Body of pancreas (tissue), 4 donors: Measurements from ENCODE around the gene MYBBP1A. TPM values are rescaled to one million over a fixed set of nuclear protein-coding genes. Genes with fewer than 3 reads are reported as not detected.

Experiments
- ATAC-seq: fragments of 150-250 bp; one replicate; pipeline ENCODE4 v1.9.1; 2016
- DNase-seq, 4 donors: peaks; one replicate each; pipeline ENCODE4 v3.0.0-alpha.2; 2019
- H3K27ac ChIP-seq, 4 donors: fragments of 200-600 bp; sonication (generic); 1 replicate in 3 of 4; 2 replicates in 1 of 4; pipeline versions ENCODE4 v1.5.1 to v1.6.1; 2016 to 2019; ENCODE audit warnings: mild to moderate bottlenecking in 1 of 4, mixed read lengths in 1 of 4, moderate library complexity in 1 of 4
- H3K27me3 ChIP-seq, 2 donors: fragments of 200-600 bp; sonication (generic); one replicate each; pipeline ENCODE4 v1.6.0; 2016; ENCODE audit warnings: mild to moderate bottlenecking in 1 of 2
- H3K36me3 ChIP-seq, 2 donors: fragments of 200-600 bp; sonication (generic); replicated peaks in 1 of 2; 2 replicates each; pipeline ENCODE4 v1.5.1; 2016; ENCODE audit warnings: low read depth in 2 of 2; ENCODE audit not compliant: insufficient read depth in 1 of 2
- H3K4me1 ChIP-seq: fragments of 200-600 bp; sonication (generic); one replicate; pipeline ENCODE4 v1.6.0; 2016
- H3K4me3 ChIP-seq, 2 donors: fragments of 200-600 bp; sonication (generic); 1 replicate in 1 of 2; 2 replicates in 1 of 2; pipeline ENCODE4 v1.5.1; 2016 to 2019
- H3K9me3 ChIP-seq, 3 donors: fragments of 200-600 bp; sonication (generic); 1 replicate in 2 of 3; 2 replicates in 1 of 3; pipeline ENCODE4 v1.5.1; 2016
- CTCF ChIP-seq, 7 experiments: fragments of 450-650 bp in 4 of 7; fragments of 200-600 bp in 3 of 7; sonication (generic) in 3 of 7; IDR thresholded peaks; one replicate each; pipeline ENCODE4 v1.5.1; 2016 to 2019; ENCODE audit warnings: antibody characterized with exemption in 7 of 7
- POLR2A ChIP-seq, 3 donors: fragments of 450-650 bp; IDR thresholded peaks; one replicate each; pipeline ENCODE4 v1.6.1; 2016; ENCODE audit warnings: antibody characterized with exemption in 3 of 3, mild to moderate bottlenecking in 2 of 3
- WGBS, 2 donors: methylation state at CpG; one replicate each; pipeline ENCODE4 v1.1.5; 2017; 5-methylcytosine and 5-hydroxymethylcytosine counted together
- intact Hi-C: fragments of 100-400 bp; cut with DNase I; formaldehyde crosslinking; loops from one replicate; pipeline ENCODE4 v1.15.1; 2023
- total RNA-seq, 2 donors: library from RNA; depleted of rRNA; stranded (reverse); fragments of >200 nt; gene quantifications; one replicate each; pipeline ENCODE4 v1.1.0, GENCODE V29; 2016

The MYBBP1A gene
- total RNA-seq, 2 donors from 2014 or later: 37.9 to 105 TPM

- DNase-seq (no peak), ATAC-seq (no peak)
- H3K4me1 ChIP-seq: no peaks in the 10 kb centered on the region
- no peaks in the 10 kb centered on the region for H3K9me3 ChIP-seq
- TF ChIP-seq CTCF (IDR thresholded peaks at IDR 0.05) (no peak), POLR2A (IDR thresholded peaks at IDR 0.05) (no peak)
- H3K36me3 ChIP-seq: no peaks in the 10 kb centered on the region
- H3K4me3 ChIP-seq: no peak overlapping the region
- H3K27ac ChIP-seq: no peak overlapping the region
- WGBS, 2 donors: 83 to 87% methylated on average over 7 of the region's 8 CpGs
- intact Hi-C loops: no loop called here
- peaks cover 0 to under 1% of the 10 kb centered on the region in 2 donors for H3K27me3 ChIP-seq
These were observed 22.3 kb upstream of the MYBBP1A start for GRCh38 chr17:4577386-4577993.

GRCh38 chr17:4576729-4577322, 21.6 kb upstream of the MYBBP1A start:
- intact Hi-C loops: no loop called here
- Histone ChIP-seq H3K27ac (no peak overlapping the region), H3K4me1 (no peaks in the 10 kb centered on the region), H3K4me3 (no peak overlapping the region), H3K9me3 (no peaks in the 10 kb centered on the region), H3K27me3 (no peaks in the 10 kb centered on the region), H3K36me3 (no peaks in the 10 kb centered on the region)
- TF ChIP-seq POLR2A (IDR thresholded peaks at IDR 0.05): no peak
- no peak for TF ChIP-seq CTCF (IDR thresholded peaks at IDR 0.05)
- WGBS, 2 donors: 72 to 75% methylated on average over 4 to 18 of the region's 18 CpGs
- DNase-seq (no peak), ATAC-seq (no peak)

GRCh38 chr17:4576161-4576558, 21.0 kb upstream of the MYBBP1A start:
- H3K27me3 ChIP-seq: no peaks in the 10 kb centered on the region
- no peaks in the 10 kb centered on the region for H3K9me3 ChIP-seq
- intact Hi-C loops: no loop called here
- WGBS, 2 donors: 65 to 67% methylated on average over 6 of the region's 6 CpGs
- DNase-seq (no peak), ATAC-seq (no peak)
- H3K36me3 ChIP-seq: no peaks in the 10 kb centered on the region
- TF ChIP-seq CTCF (IDR thresholded peaks at IDR 0.05) (no peak), POLR2A (IDR thresholded peaks at IDR 0.05) (no peak)
- H3K4me3 ChIP-seq: no peak overlapping the region
- no peaks in the 10 kb centered on the region for H3K4me1 ChIP-seq
- no peak overlapping the region for H3K27ac ChIP-seq

GRCh38 chr17:4574448-4575045, 19.4 kb upstream of the MYBBP1A start:
- Histone ChIP-seq H3K27ac (no peak overlapping the region), H3K4me3 (no peak overlapping the region), H3K27me3 (no peaks in the 10 kb centered on the region), H3K36me3 (no peaks in the 10 kb centered on the region), H3K4me1 (no peaks in the 10 kb centered on the region), H3K9me3 (no peaks in the 10 kb centered on the region)
- WGBS, 2 donors: 91 to 94% methylated on average over 7 to 9 of the region's 9 CpGs
- DNase-seq (no peak), ATAC-seq (no peak)
- TF ChIP-seq CTCF (IDR thresholded peaks at IDR 0.05): no peak
- no peak for TF ChIP-seq POLR2A (IDR thresholded peaks at IDR 0.05)
- intact Hi-C loops: loop anchor here (5.0 kb wide), 1 partner anchor 48 kb away; no protein-coding TSS in a partner anchor
